Amniotic epithelial cell (primary cell): ENCODE measurements around the gene ATP6V0D1.
A peak's percentile ranks its signal among the peaks of the same experiment; 100 is the strongest.

ENCODE experiments used
- DNase-seq: peaks from one replicate; pipeline ENCODE4 v3.0.0-alpha.2; 2010; ENCODE audit warnings: low read depth

Gene ATP6V0D1

GRCh38 chr16:67463059-67463458 is 17.9 kb downstream of the ATP6V0D1 start:
- no peak for DNase-seq

- no peak for DNase-seq
Measured at GRCh38 chr16:67462279-67462655, 18.7 kb downstream of the ATP6V0D1 start.

GRCh38 chr16:67461600-67462278 is 19.2 kb downstream of the ATP6V0D1 start:
- DNase-seq: no peak

DNA sequence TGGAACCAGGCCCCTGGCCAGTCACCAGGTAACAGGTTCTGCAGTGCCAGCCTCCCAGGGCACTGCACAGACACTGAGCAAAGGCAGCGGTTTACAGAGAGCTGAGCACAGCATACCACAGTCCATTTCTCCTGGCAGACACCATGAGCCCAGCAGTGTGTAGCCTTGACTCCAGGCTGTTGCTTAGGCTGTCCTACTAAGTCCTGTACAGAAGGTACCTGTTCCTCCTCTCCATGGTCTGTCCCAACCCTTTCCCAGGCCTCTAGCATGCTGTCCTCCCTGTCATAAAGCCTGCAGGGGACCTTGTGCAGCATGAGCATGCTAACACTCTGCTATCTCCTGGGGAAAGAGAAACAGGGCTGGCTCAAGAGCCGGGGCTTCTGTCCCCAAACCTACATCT is 20.0 kb downstream of the ATP6V0D1 start:
- no peak for DNase-seq

DNA sequence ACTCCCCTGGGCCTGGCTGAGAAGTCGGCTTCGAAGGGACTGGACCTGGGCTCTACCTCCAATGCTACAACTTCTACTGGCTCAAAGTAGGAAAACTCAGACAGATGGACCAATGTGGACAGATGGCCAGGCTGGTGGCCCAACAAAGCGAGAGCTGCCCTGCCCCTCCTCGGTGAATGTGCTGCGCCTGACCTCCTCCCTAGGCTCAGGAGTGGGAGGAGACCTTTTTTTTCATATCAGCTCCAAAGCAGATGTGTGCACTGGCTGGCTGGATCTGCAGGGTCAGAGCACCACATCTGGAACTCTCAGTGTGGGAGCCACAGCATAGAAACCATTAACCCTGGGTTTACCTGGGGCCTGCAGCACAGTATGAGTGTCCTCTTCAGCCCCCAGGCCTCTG is 20.8 kb downstream of the ATP6V0D1 start:
- no peak for DNase-seq

DNA sequence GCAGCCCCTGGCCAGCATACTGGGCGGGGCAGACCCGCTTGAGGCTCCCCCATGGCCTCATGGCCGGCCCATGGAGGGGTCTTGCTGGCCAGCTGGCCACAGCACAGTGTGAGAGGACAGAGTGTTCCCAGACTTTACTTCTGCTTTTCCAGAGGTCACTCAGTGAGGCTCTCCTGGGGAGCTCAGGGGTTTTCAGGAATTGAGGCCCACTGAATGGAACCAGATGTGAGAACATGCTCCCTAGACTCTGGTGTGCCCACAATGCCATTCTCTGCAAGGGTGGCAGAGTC is 21.2 kb downstream of the ATP6V0D1 start:
- DNase-seq: no peak

DNA sequence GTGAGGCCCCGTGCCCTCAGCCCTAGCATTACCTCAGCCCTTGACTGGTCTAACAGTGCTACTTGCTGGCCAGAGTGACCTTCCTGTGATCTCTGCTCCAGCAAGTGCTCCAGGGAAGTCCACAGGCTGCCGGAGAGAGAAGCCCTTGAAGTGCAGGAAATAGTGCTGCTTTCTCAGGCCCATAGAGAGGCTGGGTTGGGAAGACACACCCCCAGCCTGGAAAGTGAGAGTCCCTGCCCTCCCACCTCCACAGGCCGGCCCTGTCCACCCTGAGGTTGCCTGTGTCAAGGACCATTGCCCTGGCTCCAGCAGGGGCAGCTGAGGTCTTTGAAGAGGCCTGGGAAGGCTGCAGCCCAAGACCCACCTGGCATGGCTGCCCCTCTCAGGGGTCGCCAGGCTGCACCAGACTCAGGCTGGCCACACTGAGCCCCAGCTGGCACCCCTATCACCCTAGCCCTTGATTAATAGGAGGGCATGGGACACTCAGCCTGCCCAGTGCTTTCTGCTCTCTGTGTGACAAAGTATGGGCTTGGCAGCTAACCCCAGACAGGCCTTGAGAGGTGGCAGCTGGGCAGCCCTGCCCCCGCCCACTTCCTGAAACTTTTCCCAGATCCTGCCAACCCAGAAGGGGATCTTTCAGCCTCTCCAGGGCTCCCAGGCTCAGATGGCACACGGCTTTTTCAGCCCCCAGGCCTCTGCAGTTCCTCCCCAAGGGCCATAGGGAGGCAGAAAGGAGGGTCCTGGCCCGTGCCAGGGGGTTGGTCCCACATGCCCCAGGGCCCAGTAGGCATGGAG is 21.7 kb downstream of the ATP6V0D1 start:
- no peak for DNase-seq

DNA sequence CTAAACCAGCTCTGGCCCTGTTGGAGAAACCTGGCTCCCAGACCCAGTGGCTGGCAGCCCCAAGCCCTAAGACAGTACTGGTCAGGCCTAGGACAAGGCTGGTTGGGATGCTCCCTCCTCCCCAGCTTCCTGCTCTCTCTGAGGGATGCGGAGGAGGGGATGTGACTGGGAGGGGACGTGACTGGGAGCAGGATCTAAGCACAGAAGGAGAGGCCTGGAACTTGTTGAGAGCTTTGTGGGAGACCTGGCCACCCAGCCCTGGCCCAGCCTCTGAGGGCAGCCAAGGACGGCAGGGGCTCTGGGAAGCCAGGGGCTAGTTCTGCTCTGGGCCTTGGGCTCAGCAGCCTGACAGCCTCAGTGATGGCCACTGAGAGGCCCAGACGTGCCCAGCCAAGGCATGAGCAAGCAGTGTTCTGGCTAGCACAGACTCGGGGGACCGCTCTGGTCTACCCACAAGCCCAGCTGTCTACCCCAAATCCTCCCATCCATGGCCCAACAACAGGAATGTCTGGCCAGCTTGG is 22.8 kb downstream of the ATP6V0D1 start:
- DNase-seq: no peak

- DNase-seq: no peak
Measured at GRCh38 chr16:67457611-67458010, 23.3 kb downstream of the ATP6V0D1 start.

DNA sequence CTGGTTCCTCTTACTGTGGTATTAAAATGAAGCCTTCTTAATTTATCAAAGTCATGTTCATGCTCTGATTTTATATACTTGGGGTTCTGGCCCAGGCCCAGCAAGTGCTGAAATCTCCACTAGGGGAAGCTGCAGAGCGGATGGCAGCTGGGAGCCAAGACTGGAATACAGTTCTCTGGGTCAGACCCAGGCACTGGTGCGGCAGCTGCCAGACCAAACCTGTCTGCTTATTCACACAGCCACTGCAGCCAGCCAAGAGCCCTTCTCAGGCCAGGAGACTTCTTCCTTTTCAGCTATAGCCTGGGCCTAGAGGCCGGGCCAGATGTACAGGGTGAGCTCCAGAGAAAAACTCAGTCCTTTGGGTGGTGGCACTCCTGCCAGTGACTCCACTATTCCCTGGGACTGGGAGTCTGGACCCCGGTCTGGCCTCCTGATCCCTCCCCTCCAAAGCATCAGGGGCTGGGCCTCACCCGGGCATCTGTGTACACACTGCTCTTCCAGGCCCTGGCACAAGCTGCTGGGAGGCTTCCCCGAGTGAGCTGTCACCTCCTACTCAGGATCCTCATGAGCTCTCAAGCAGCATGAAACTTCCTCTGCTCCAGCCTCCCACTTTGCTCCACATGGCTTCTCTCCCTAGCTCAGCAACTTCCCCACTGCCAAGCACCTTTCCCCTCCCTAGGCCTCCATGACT is 24.4 kb downstream of the ATP6V0D1 start:
- peak; percentile 49 for DNase-seq

DNA sequence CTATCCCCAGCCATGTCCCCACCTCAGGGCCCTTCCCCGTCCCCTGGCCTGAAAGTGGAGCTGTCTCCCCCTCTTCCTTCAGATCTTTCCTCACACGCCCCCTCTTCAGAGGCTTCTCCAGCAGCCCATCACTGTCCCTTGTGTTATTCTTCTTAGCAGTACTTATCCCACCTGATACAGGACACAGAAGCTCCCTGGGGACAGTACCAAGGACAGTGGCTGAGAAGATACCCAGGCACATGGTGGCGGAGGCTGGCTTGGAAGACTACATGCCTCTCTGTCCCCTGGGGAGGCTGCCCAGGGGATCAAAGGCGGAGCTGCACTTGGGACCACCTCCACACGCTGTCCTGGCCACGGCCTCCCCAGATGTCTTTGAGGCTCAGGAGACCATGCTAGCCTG is 26.1 kb downstream of the ATP6V0D1 start:
- DNase-seq: no peak

GRCh38 chr16:67454104-67454503 is 26.9 kb downstream of the ATP6V0D1 start:
- DNase-seq: no peak

GRCh38 chr16:67451704-67452435 is 29.1 kb downstream of the ATP6V0D1 start:
- DNase-seq: no peak

- DNase-seq: no peak
Measured at GRCh38 chr16:67451061-67451703, 29.8 kb downstream of the ATP6V0D1 start.

DNA sequence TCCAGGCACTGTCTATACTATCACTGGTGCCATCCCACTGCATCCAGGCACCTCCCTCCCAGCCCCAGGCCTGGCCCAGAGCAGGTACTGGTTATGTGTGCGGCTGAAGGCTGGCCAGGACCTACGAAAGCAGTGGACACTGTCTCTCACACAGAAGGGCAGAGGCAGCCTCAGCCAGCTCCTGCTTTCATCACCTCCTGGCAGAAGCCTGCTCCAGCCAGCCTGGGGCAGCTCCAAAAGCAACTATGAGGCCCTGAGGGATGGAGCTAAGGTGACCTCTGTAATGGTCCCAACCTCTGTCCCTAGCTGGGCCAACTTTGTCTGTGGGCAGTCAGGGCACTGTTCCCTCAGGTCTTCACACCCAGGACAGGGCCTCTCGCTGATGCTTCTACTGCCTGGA is 31.2 kb downstream of the ATP6V0D1 start:
- no peak for DNase-seq

- no peak for DNase-seq
Measured at GRCh38 chr16:67449336-67449735, 31.6 kb downstream of the ATP6V0D1 start.

- no peak for DNase-seq
Measured at GRCh38 chr16:67448580-67448979, 32.4 kb downstream of the ATP6V0D1 start.

- no peak for DNase-seq
Measured at GRCh38 chr16:67447508-67448076, 33.4 kb downstream of the ATP6V0D1 start.

GRCh38 chr16:67446968-67447507 is 33.9 kb downstream of the ATP6V0D1 start:
- DNase-seq: peak; percentile 50

DNA sequence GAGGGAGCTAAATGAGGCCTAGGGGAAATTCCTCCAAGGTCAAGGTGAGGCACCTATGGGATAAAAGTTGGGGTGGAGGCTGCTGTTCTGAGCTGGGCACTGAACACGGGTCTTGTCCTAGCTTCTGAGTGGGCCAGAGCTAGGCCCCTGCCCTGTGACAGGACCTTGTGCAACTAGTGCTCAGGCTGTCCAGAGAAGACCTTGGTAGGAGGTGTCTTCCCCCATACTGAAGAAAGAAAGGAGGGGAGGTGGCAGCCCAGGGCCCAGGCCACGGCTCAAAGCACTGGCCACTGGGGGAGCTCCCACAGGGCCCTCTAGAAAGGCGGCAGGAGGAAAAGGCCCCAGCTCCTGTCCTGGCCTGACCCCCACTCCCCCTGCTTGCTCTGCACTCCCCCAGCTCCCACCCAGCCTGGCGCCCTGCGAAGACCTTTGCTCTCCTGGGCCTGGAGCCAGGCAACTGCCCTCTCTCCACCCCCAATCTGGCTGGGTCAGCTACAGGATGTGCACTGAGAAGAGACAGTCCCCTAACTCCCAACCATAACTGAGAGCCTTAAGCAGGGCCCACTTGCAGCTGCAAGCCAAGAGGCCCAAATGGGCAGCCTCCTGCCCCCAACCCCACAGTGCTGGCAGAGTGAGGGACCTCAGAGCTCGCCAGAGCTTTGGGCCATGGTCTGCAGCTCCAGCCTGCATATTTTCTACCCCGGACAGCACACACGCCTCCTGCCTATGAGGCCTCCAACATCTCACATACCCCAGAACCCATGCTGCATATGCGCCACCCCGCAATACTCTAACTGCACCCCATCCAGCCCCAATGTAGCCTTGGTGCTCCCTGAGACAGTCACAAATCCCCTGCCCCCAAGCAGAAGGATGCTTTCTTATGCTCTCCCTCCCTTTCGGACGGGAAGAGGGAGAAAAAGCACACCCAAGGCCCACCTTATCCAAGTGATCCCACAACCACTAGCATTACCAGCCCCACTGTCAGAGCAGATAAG is 34.7 kb downstream of the ATP6V0D1 start:
- peak; percentile 44 for DNase-seq
